K562 (cell line): ENCODE results near the gene SRRM5. TPM values are rescaled to one million over a fixed set of nuclear protein-coding genes. Genes with fewer than 3 reads are reported as not detected.
A peak's percentile ranks its signal among the peaks of the same experiment; 100 is the strongest.

Experiments used
- ARID2 ChIP-seq: fragments of 450-650 bp; IDR thresholded peaks from 2 replicates; pipeline ENCODE4 v1.6.1; 2017; ENCODE audit warnings: antibody characterized with exemption, mild to moderate bottlenecking
- CC2D1A ChIP-seq: fragments of 450-650 bp; IDR thresholded peaks from 2 replicates; pipeline ENCODE4 v1.6.1; 2017; ENCODE audit warnings: mild to moderate bottlenecking
- CGGBP1 ChIP-seq: fragments of 250-450 bp; sonication (Bioruptor Pico); IDR thresholded peaks from 2 replicates; pipeline ENCODE4 v1.9.0; 2021; ENCODE audit warnings: mild to moderate bottlenecking
- DMBX1 ChIP-seq: fragments of 250-450 bp; sonication (Bioruptor Pico); IDR thresholded peaks from 2 replicates; pipeline ENCODE4 v1.8.0; 2022; ENCODE audit warnings: inconsistent platforms, mild to moderate bottlenecking, moderate library complexity, borderline replicate concordance
- DPF2 ChIP-seq: fragments of 450-650 bp; IDR thresholded peaks from 2 replicates; pipeline ENCODE4 v1.6.1; 2016
- MAX ChIP-seq: sonication (generic); formaldehyde crosslinking; IDR thresholded peaks from 2 replicates; pipeline ENCODE4 v1.9.0; 2022; ENCODE audit warnings: mild to moderate bottlenecking, missing genetic modification reagents
- OTX1 ChIP-seq: fragments of 450-650 bp; formaldehyde crosslinking; IDR thresholded peaks from 2 replicates; pipeline ENCODE4 v1.4.0; 2022; ENCODE audit warnings: mild to moderate bottlenecking
- POLR2A ChIP-seq: fragments of 450-650 bp; conservative IDR thresholded peaks from 2 replicates; pipeline ENCODE4 v1.6.1; 2016
- POLR3G ChIP-seq: IDR thresholded peaks from 2 replicates; pipeline ENCODE4 v1.6.1; 2011; ENCODE audit not compliant: insufficient read length, insufficient replicate concordance; ENCODE audit errors: extremely low read depth
- PRPF4 ChIP-seq: fragments of 200-400 bp; formaldehyde crosslinking; IDR thresholded peaks from one replicate; pipeline ENCODE4 v1.6.1; 2017; ENCODE audit warnings: low read length, low read depth, mild to moderate bottlenecking; ENCODE audit not compliant: insufficient read depth, poor library complexity, severe bottlenecking
- RFX5 ChIP-seq: IDR thresholded peaks from 2 replicates; pipeline ENCODE4 v1.6.1; 2011; ENCODE audit warnings: low read depth, mild to moderate bottlenecking, improper control_type of control experiment, low read length
- SOX6 ChIP-seq: fragments of 450-650 bp; IDR thresholded peaks from 2 replicates; pipeline ENCODE4 v1.6.1; 2014; ENCODE audit warnings: mild to moderate bottlenecking
- TCFL5 ChIP-seq: fragments of 250-450 bp; sonication (Bioruptor Pico); conservative IDR thresholded peaks from 2 replicates; pipeline ENCODE4 v1.6.1; 2021; ENCODE audit warnings: mild to moderate bottlenecking, moderate library complexity, matching md5 sums
- ZFPM2 ChIP-seq: fragments of 250-450 bp; sonication (Bioruptor Pico); IDR thresholded peaks from 2 replicates; pipeline ENCODE4 v1.5.1; 2022; ENCODE audit warnings: mild to moderate bottlenecking
- ZNF354B ChIP-seq: fragments of 250-450 bp; sonication (Bioruptor Pico); IDR thresholded peaks from 2 replicates; pipeline ENCODE4 v1.4.0; 2020
- polyA plus RNA-seq, 8 experiments: library from polyadenylated mRNA; depleted of rRNA in 4 of 8; stranded (reverse) in 5 of 8; unstranded in 3 of 8; fragments of >200 nt; fragmentation: Nextera tagmentation in 2 of 8; fragmentation: Illumina TruSeq in 1 of 8; extraction: Ambion mirVana in 2 of 8; extraction: Trizol in 1 of 8; gene quantifications; 2 replicates each; pipeline versions ENCODE4 v1.2.1 to v1.2.3, GENCODE V29; 2011 to 2014; ENCODE audit warnings: inconsistent platforms in 1 of 8, missing spikeins in 1 of 8
- total RNA-seq, 7 experiments: library from RNA; depleted of rRNA in 6 of 7; stranded (reverse); fragments of >200 nt in 6 of 7; fragmentation: Illumina TruSeq in 2 of 7; extraction: Trizol in 2 of 7; gene quantifications; 2 replicates each; pipeline versions ENCODE4 v1.2.1 to v1.2.3, GENCODE V29; 2011 to 2021; ENCODE audit warnings: low replicate concordance in 1 of 7
- TF ChIP-seq, protein P1 (sequence below), 2 experiments: fragments of 450-650 bp; IDR thresholded peaks; 2 replicates each; pipeline ENCODE4 v1.6.1; 2016; ENCODE audit warnings: mild to moderate bottlenecking in 2 of 2, borderline replicate concordance in 1 of 2, low read depth in 1 of 2, moderate library complexity in 1 of 2
- TF ChIP-seq, protein P2 (sequence below): sonication (generic); formaldehyde crosslinking; IDR thresholded peaks from 2 replicates; pipeline ENCODE4 v1.8.0; 2022; ENCODE audit warnings: mild to moderate bottlenecking, missing genetic modification reagents
- TF ChIP-seq, protein P3 (sequence below): fragments of 250-450 bp; sonication (Bioruptor Pico); IDR thresholded peaks from 2 replicates; pipeline ENCODE4 v1.5.1; 2021; ENCODE audit warnings: mild to moderate bottlenecking

SRRM5 gene
- total and polyA plus RNA-seq, 9 of the 15 experiments (the other 6 are each of a cell fraction or from before 2014, with no cell fraction given): 0.09 to 0.45 (median 0.18) TPM; not detected in 2

DNA sequence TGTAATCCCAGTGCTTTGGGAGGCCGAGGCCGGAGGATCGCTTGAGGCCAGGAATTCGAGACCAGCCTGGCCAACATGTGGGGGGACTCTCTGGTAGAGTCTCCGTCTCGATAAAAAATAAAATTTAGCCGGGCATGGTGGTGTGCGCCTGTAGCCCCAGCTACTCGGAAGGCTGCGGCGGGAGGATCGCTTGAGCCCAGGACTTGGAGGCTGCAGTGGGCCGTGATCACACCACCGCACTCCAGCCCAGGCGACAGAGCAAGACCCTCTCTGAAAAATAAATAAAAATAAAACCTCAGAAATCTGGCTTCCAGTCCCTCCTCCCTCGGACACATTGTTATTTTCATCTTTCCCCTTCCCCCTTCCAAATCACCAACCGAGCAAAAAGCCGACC, 16.3 kb upstream of the SRRM5 start (continued):
- TF ChIP-seq, protein P1, sequence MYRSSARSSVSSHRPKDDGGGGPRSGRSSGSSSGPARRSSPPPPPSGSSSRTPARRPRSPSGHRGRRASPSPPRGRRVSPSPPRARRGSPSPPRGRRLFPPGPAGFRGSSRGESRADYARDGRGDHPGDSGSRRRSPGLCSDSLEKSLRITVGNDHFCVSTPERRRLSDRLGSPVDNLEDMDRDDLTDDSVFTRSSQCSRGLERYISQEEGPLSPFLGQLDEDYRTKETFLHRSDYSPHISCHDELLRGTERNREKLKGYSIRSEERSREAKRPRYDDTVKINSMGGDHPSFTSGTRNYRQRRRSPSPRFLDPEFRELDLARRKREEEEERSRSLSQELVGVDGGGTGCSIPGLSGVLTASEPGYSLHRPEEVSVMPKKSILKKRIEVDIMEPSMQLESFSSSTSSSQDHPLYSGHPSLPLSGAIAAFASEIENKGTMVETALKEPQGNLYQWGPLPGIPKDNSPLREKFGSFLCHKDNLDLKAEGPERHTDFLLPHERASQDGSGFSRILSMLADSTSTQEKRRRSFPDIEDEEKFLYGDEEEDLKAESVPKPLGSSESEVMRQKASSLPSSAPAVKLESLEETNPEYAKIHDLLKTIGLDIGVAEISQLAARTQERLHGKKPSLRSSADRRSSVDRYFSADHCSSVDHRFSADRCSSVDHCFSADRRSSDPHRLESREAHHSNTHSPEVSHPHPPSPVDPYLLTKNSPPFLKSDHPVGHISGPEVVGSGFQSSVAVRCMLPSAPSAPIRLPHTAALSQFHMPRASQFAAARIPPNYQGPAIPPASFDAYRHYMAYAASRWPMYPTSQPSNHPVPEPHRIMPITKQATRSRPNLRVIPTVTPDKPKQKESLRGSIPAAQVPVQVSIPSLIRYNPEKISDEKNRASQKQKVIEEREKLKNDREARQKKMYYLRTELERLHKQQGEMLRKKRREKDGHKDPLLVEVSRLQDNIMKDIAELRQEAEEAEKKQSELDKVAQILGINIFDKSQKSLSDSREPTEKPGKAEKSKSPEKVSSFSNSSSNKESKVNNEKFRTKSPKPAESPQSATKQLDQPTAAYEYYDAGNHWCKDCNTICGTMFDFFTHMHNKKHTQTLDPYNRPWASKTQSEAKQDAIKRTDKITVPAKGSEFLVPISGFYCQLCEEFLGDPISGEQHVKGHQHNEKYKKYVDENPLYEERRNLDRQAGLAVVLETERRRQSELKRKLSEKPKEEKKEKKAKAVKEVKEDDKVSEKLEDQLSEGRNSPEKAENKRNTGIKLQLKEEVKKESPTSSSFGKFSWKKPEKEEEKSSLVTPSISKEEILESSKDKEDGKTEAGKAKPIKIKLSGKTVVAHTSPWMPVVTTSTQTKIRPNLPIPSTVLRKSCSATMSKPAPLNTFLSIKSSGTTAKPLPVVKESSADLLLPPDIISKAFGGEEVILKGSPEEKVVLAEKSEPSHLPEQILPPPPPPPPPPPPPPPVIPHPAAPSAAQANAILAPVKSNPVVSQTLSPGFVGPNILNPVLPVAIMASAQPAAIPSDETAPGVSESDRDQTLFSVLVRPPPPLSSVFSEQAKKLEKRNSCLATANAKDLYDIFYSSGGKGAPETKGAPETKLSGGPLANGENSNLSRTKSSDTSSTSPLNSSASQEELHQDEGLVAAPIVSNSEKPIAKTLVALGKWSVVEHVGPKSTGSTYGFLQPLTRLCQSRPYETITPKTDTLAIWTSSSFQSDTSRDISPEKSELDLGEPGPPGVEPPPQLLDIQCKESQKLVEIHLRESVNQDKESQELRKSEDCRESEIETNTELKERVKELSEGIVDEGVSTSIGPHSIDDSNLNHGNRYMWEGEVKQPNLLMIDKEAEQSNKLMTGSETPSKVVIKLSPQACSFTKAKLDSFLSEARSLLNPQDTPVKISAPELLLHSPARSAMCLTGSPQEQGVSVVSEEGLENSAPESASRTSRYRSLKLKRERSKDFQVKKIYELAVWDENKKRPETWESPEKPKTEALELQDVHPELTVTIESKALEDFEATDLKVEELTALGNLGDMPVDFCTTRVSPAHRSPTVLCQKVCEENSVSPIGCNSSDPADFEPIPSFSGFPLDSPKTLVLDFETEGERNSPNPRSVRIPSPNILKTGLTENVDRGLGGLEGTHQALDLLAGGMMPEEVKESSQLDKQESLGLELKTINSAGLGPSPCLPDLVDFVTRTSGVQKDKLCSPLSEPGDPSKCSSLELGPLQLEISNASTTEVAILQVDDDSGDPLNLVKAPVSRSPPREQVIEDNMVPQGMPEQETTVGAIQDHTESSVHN (IDR thresholded peaks at IDR 0.05; ENCODE audit: borderline replicate concordance in 1 of 2, low read depth in 1 of 2): no peak
- TF ChIP-seq RFX5: no peak
- no peak for TF ChIP-seq ARID2
- TF ChIP-seq PRPF4: no peak
- 0 out of 2 replicates have a peak, but pooled peaks have one; percentile 9 for TF ChIP-seq DPF2
- no peak for TF ChIP-seq POLR2A
- 0 out of 2 replicates have a peak, but pooled peaks have one; percentile 49 for TF ChIP-seq DMBX1
- TF ChIP-seq, protein P2, sequence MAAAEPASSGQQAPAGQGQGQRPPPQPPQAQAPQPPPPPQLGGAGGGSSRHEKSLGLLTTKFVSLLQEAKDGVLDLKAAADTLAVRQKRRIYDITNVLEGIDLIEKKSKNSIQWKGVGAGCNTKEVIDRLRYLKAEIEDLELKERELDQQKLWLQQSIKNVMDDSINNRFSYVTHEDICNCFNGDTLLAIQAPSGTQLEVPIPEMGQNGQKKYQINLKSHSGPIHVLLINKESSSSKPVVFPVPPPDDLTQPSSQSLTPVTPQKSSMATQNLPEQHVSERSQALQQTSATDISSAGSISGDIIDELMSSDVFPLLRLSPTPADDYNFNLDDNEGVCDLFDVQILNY (CRISPR knock-in tag): no peak
- no peak for TF ChIP-seq ZFPM2 (CRISPR knock-in tag)
- 0 out of 2 replicates have a peak, but pooled peaks have one; percentile 11 for TF ChIP-seq CC2D1A
- no peak for TF ChIP-seq TCFL5 (CRISPR knock-in tag)
- TF ChIP-seq OTX1: no peak
- no peak for TF ChIP-seq SOX6
- TF ChIP-seq, protein P3, sequence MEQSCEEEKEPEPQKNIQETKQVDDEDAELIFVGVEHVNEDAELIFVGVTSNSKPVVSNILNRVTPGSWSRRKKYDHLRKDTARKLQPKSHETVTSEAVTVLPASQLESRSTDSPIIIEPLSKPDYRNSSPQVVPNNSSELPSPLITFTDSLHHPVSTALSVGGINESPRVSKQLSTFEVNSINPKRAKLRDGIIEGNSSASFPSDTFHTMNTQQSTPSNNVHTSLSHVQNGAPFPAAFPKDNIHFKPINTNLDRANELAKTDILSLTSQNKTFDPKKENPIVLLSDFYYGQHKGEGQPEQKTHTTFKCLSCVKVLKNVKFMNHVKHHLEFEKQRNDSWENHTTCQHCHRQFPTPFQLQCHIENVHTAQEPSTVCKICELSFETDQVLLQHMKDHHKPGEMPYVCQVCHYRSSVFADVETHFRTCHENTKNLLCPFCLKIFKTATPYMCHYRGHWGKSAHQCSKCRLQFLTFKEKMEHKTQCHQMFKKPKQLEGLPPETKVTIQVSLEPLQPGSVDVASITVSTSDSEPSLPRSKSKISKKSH (CRISPR knock-in tag): no peak
- no peak for TF ChIP-seq MAX
- no peak for TF ChIP-seq POLR3G
- no peak for TF ChIP-seq CGGBP1 (CRISPR knock-in tag)
- TF ChIP-seq ZNF354B (CRISPR knock-in tag): no peak
